K562 (cell line): ENCODE measurements around the gene FAM136A. TPM values are rescaled to one million over a fixed set of nuclear protein-coding genes. Genes with fewer than 3 reads are reported as not detected.
A peak's percentile ranks its signal among the peaks of the same experiment; 100 is the strongest.

Experiments
- ATAC-seq: fragments of 200-7000 bp; cut with Tn5 transposase; 3 replicates; pipeline ENCODE4 v1.9.1; 2020; ENCODE audit warnings: moderate library complexity
- BruUV-seq: library from RNA; stranded (reverse); fragments of 400-500 nt; replicated peaks from 2 replicates; lab custom pipeline; 2021; lab: Mats Ljungman, UMichigan
- CTCF ChIA-PET: fragments of 300-600 bp; formaldehyde crosslinking; extraction: SDS; loops from one replicate; lab custom pipeline; 2021; ENCODE audit warnings: low intra/inter-chr PET ratio; lab: Yijun Ruan, JAX
- POLR2A ChIA-PET: fragments of 300-600, 350-650 bp; sonication (Branson Sonifier 250); formaldehyde crosslinking; extraction: SDS; loops from one replicate; lab custom pipeline; 2021; ENCODE audit warnings: antibody characterized with exemption, inconsistent platforms; lab: Yijun Ruan, JAX
- DNase-seq, 4 experiments: peaks; one replicate each; pipeline versions ENCODE4 v3.0.0 to v3.0.0-alpha.2; 2011 to 2018; ENCODE audit warnings: low spot score in 3 of 4, mixed read lengths in 3 of 4; ENCODE audit errors: extremely low read depth in 1 of 4
- FAIRE-seq: peaks from 2 replicates; lab custom pipeline; 2011; peaks lifted over from hg19 to GRCh38; lab: Jason Lieb, UNC
- H2AFZ ChIP-seq: 2 replicates; pipeline ENCODE4 v1.6.0; 2011; ENCODE audit warnings: low read depth, low read length, control low read depth, inconsistent platforms
- H3K27ac ChIP-seq: fragments of 200-600 bp; 3 replicates; pipeline ENCODE4 v1.8.0; 2011; ENCODE audit warnings: low read depth, mild to moderate bottlenecking, control low read depth, inconsistent platforms, low read length, moderate library complexity, mixed read lengths; ENCODE audit errors: extremely low read depth
- H3K27me3 ChIP-seq, 2 experiments: fragments of 300-600 bp in 1 of 2; 2 replicates in 1 of 2; 3 replicates in 1 of 2; pipeline versions ENCODE4 v1.6.0 to v1.8.0; 2011; ENCODE audit warnings: inconsistent platforms in 2 of 2, low read length in 2 of 2, mild to moderate bottlenecking in 1 of 2, mixed read lengths in 1 of 2, moderate library complexity in 1 of 2; ENCODE audit not compliant: control insufficient read depth in 2 of 2, insufficient read depth in 2 of 2
- H3K36me3 ChIP-seq: fragments of 300-600 bp; 3 replicates; pipeline ENCODE4 v1.8.0; 2011; ENCODE audit warnings: mild to moderate bottlenecking, low read length, inconsistent platforms; ENCODE audit not compliant: control insufficient read depth, insufficient read depth
- H3K4me1 ChIP-seq, 2 experiments: fragments of 200-600 bp in 1 of 2; replicated peaks in 1 of 2; 2 replicates in 1 of 2; 3 replicates in 1 of 2; pipeline versions ENCODE4 v1.5.1 to v1.8.0; 2011; ENCODE audit warnings: inconsistent platforms in 2 of 2, low read length in 2 of 2, mild to moderate bottlenecking in 1 of 2, mixed read lengths in 1 of 2, moderate library complexity in 1 of 2; ENCODE audit not compliant: control insufficient read depth in 2 of 2, insufficient read depth in 2 of 2
- H3K4me2 ChIP-seq: 2 replicates; pipeline ENCODE4 v1.6.1; 2011; ENCODE audit warnings: low read length, control low read depth, inconsistent platforms, mixed read lengths; ENCODE audit not compliant: insufficient read depth
- H3K4me3 ChIP-seq: fragments of 200-600 bp; sonication (generic), shearing (Covaris generic); 2 replicates; pipeline ENCODE4 v1.5.1; 2016; ENCODE audit warnings: control low read depth, inconsistent platforms
- H3K79me2 ChIP-seq: fragments of 200-600 bp; 3 replicates; pipeline ENCODE4 v1.8.0; 2011; ENCODE audit warnings: low read length, inconsistent platforms; ENCODE audit not compliant: control insufficient read depth, insufficient read depth
- H3K9ac ChIP-seq, 2 experiments: 2 replicates each; pipeline versions ENCODE4 v1.6.0 to v1.6.1; 2011; ENCODE audit warnings: low read depth in 2 of 2, low read length in 2 of 2, control low read depth in 1 of 2, inconsistent platforms in 1 of 2, mild to moderate bottlenecking in 1 of 2, mixed read lengths in 1 of 2; ENCODE audit not compliant: insufficient read depth in 1 of 2
- H3K9me1 ChIP-seq: one replicate; pipeline ENCODE4 v1.6.0; 2011; ENCODE audit warnings: inconsistent platforms, mild to moderate bottlenecking, low read length, moderate library complexity; ENCODE audit not compliant: control insufficient read depth, insufficient read depth
- H3K9me3 ChIP-seq: replicated peaks from 2 replicates; pipeline ENCODE4 v1.5.1; 2011; ENCODE audit warnings: low read depth, low read length, inconsistent platforms; ENCODE audit not compliant: control insufficient read depth, insufficient read depth
- H4K20me1 ChIP-seq: replicated peaks from 2 replicates; pipeline ENCODE4 v1.6.1; 2011; ENCODE audit warnings: low read length, inconsistent platforms, mixed read lengths; ENCODE audit not compliant: control insufficient read depth, insufficient read depth
- BACH1 ChIP-seq: fragments of 200-800 bp; sonication (Bioruptor generic); IDR thresholded peaks from 2 replicates; pipeline ENCODE4 v1.6.1; 2016; ENCODE audit warnings: missing genetic modification characterization, missing compliant biosample characterization
- FOXA1 ChIP-seq: fragments of 450-650 bp; IDR thresholded peaks from 2 replicates; pipeline ENCODE4 v1.6.1; 2016; ENCODE audit warnings: mild to moderate bottlenecking, borderline replicate concordance
- GABPB2 ChIP-seq: fragments of 250-450 bp; sonication (Bioruptor Pico); conservative IDR thresholded peaks from 2 replicates; pipeline ENCODE4 v1.5.1; 2021; ENCODE audit warnings: mild to moderate bottlenecking
- JUNB ChIP-seq: fragments of 450-650 bp; formaldehyde crosslinking; conservative IDR thresholded peaks from 2 replicates; pipeline ENCODE4 v1.4.0; 2020; ENCODE audit warnings: mild to moderate bottlenecking
- NFXL1 ChIP-seq: fragments of 450-650 bp; formaldehyde crosslinking; IDR thresholded peaks from 2 replicates; pipeline ENCODE4 v1.4.0; 2021; ENCODE audit warnings: mild to moderate bottlenecking
- RB1 ChIP-seq: fragments of 450-650 bp; IDR thresholded peaks from 2 replicates; pipeline ENCODE4 v1.6.1; 2017; ENCODE audit warnings: low read depth, mild to moderate bottlenecking
- SIN3B ChIP-seq: fragments of 450-650 bp; IDR thresholded peaks from 2 replicates; pipeline ENCODE4 v1.6.1; 2017; ENCODE audit warnings: low read depth, mild to moderate bottlenecking, moderate library complexity
- SRF ChIP-seq, 2 experiments: fragments of 250-450, 450-650 bp in 1 of 2; sonication (Bioruptor Pico) in 1 of 2; sonication (generic) in 1 of 2; formaldehyde crosslinking; IDR thresholded peaks; 2 replicates each; pipeline versions ENCODE4 v1.5.0 to v1.5.1; 2020 to 2022; ENCODE audit warnings: mild to moderate bottlenecking in 1 of 2, missing genetic modification reagents in 1 of 2
- ZNF583 ChIP-seq: fragments of 250-450 bp; sonication (Bioruptor Pico); IDR thresholded peaks from 2 replicates; pipeline ENCODE4 v1.4.0; 2020
- WGBS: fragments of 100-300 bp; shearing (Covaris generic); methylation state at CpG from one replicate; pipeline ENCODE4 v1.1.6; 2016; ENCODE audit warnings: low coverage, mixed read lengths; ENCODE audit not compliant: insufficient coverage; ENCODE audit errors: missing lambda C conversion rate; 5-methylcytosine and 5-hydroxymethylcytosine counted together
- in situ Hi-C: fragments of 300-500 bp; cut with MboI; formaldehyde crosslinking; loops from 4 replicates; pipeline ENCODE4 v1.15.0; 2018; ENCODE audit warnings: inconsistent platforms, mixed read lengths
- intact Hi-C: fragments of 100-400 bp; cut with micrococcal nuclease; formaldehyde crosslinking; loops from 2 replicates; pipeline ENCODE4 v1.14.2; 2022
- polyA plus RNA-seq, 8 experiments: library from polyadenylated mRNA; depleted of rRNA in 4 of 8; stranded (reverse) in 5 of 8; unstranded in 3 of 8; fragments of >200 nt; fragmentation: Nextera tagmentation in 2 of 8; fragmentation: Illumina TruSeq in 1 of 8; extraction: Ambion mirVana in 2 of 8; extraction: Trizol in 1 of 8; gene quantifications; 2 replicates each; pipeline versions ENCODE4 v1.2.1 to v1.2.3, GENCODE V29; 2011 to 2014; ENCODE audit warnings: inconsistent platforms in 1 of 8, missing spikeins in 1 of 8
- total RNA-seq, 7 experiments: library from RNA; depleted of rRNA in 6 of 7; stranded (reverse); fragments of >200 nt in 6 of 7; fragmentation: Illumina TruSeq in 2 of 7; extraction: Trizol in 2 of 7; gene quantifications; 2 replicates each; pipeline versions ENCODE4 v1.2.1 to v1.2.3, GENCODE V29; 2011 to 2021; ENCODE audit warnings: low replicate concordance in 1 of 7

The FAM136A gene
- total and polyA plus RNA-seq, 9 of the 15 experiments (the other 6 are each of a cell fraction or from before 2014, with no cell fraction given): 89.0 to 151 (median 104) TPM

GRCh38 chr2:70340761-70341476, 39.1 kb upstream of the FAM136A start (continued):
- no peak for TF ChIP-seq SRF (CRISPR knock-in tag; IDR thresholded peaks at IDR 0.05)
- TF ChIP-seq RB1: 0 out of 2 replicates have a peak, but pooled peaks have one; percentile 60

- H3K27me3 ChIP-seq: peaks cover 0 to 5% of the 10 kb centered on the region in 2 experiments; a peak in 2 of 5 replicates
- BruUV-seq: no TSS peak
- H3K36me3 ChIP-seq: no peaks in the 10 kb centered on the region
- intact Hi-C loops (loop anchor here (2.0 to 10.0 kb wide), 3 partner anchors 275 to 445 kb away; no protein-coding TSS in a partner anchor), in situ Hi-C loops (loop anchor here (5.0 kb wide), 1 partner anchor 297 kb away; no protein-coding TSS in a partner anchor)
- no peak overlapping the region for H3K4me3 ChIP-seq
- FAIRE-seq (no peak), DNase-seq (no peak)
- no peaks in the 10 kb centered on the region for H3K79me2 ChIP-seq
- H3K4me2 ChIP-seq: no peak overlapping the region
- H3K9me3 ChIP-seq: no peaks in the 10 kb centered on the region
- POLR2A ChIA-PET: no interaction called here
- H3K9me1 ChIP-seq: no peaks in the 10 kb centered on the region
- WGBS: 0% methylated on average over 4 of the region's 4 CpGs
- H4K20me1 ChIP-seq: peaks cover 7% of the 10 kb centered on the region; the same call in 1 of the 2 replicates
- no peaks in the 10 kb centered on the region for H3K4me1 ChIP-seq
- H3K27ac ChIP-seq: no peak overlapping the region
- no peak for TF ChIP-seq NFXL1 (CRISPR knock-in tag)
- TF ChIP-seq GABPB2 (CRISPR knock-in tag): no peak
- no peak for TF ChIP-seq JUNB
- TF ChIP-seq FOXA1: no peak
- no peak for TF ChIP-seq SIN3B
- no peak for TF ChIP-seq ZNF583 (CRISPR knock-in tag)
- no peak for TF ChIP-seq BACH1 (tag)
- TF ChIP-seq, all 486 proteins: peak for 0
- CTCF ChIA-PET: interaction anchor here (0.7 kb wide), 1 partner anchor 775 kb away, joined by 4 read pairs; no protein-coding TSS in a partner anchor
- no peak for ATAC-seq
- no peak overlapping the region for H2AFZ ChIP-seq
- H3K9ac ChIP-seq: no peak overlapping the region
These were observed 38.2 kb upstream of the FAM136A start for GRCh38 chr2:70340075-70340474.
